ENCODE measurements around the gene TPX2.

- TF ChIP-seq CTCF (IDR thresholded peaks at IDR 0.05; ENCODE audit: insufficient read depth, low read length, poor library complexity, severe bottlenecking) = no peak
- no peak for TF ChIP-seq EZH2phosphoT487 (conservative IDR thresholded peaks at IDR 0.05; ENCODE audit: low read length)
Observed at GRCh38 chr20:31824125-31824485, 85.0 kb downstream of the TPX2 start.
